Testis (tissue), 2 donors: Measurements from ENCODE around the gene SYN1.

Source experiments
- CTCF ChIP-seq, 3 experiments: fragments of 450-650 bp in 2 of 3; fragments of 200-600 bp in 1 of 3; sonication (generic) in 1 of 3; IDR thresholded peaks; one replicate each; pipeline ENCODE4 v1.5.1; 2016 to 2019; ENCODE audit warnings: antibody characterized with exemption in 3 of 3, mild to moderate bottlenecking in 2 of 3, moderate library complexity in 1 of 3
- POLR2A ChIP-seq: fragments of 450-650 bp; IDR thresholded peaks from one replicate; pipeline ENCODE4 v1.6.1; 2017; ENCODE audit warnings: antibody characterized with exemption, mild to moderate bottlenecking, moderate library complexity

DNA sequence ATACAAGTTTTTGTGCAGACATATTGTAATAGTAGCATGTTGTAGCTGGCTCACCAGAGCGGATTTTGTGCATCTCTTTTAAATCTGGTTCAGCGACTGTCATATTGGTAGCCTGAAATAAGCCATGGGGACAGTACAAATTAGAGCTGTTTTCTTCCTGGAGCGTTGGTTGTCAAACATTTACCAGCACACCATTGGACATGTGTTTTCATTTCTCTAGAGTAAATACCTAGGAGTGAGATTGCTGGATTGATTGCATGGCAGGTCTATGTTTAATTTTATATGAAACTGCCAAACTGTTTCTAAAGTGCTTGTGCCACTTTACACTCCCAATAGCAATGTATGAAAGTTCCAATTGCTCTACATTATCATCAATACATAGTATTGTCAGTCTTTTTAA, 61.2 kb downstream of the SYN1 start:
- TF ChIP-seq CTCF (IDR thresholded peaks at IDR 0.05) (no peak), POLR2A (no peak)
